Vagina (tissue), 2 donors: ENCODE measurements around the gene ERMP1.

ENCODE experiments used
- POLR2A ChIP-seq, 2 donors: fragments of 450-650 bp; IDR thresholded peaks; one replicate each; pipeline ENCODE4 v1.6.1; 2017; ENCODE audit warnings: antibody characterized with exemption in 2 of 2, mild to moderate bottlenecking in 2 of 2, moderate library complexity in 2 of 2
- POLR2AphosphoS5 ChIP-seq, 2 donors: sonication (generic); formaldehyde crosslinking; IDR thresholded peaks; one replicate each; pipeline ENCODE4 v1.9.0; 2017; ENCODE audit warnings: antibody characterized with exemption in 2 of 2, mild to moderate bottlenecking in 2 of 2, low read depth in 1 of 2; ENCODE audit not compliant: insufficient read depth in 1 of 2
- TF ChIP-seq, protein P1 (sequence below), 3 experiments: fragments of 450-650 bp in 2 of 3; fragments of 200-600 bp in 1 of 3; sonication (generic) in 1 of 3; IDR thresholded peaks; one replicate each; pipeline ENCODE4 v1.5.1; 2017 to 2019; ENCODE audit warnings: antibody characterized with exemption in 3 of 3, mild to moderate bottlenecking in 2 of 3, moderate library complexity in 2 of 3

DNA sequence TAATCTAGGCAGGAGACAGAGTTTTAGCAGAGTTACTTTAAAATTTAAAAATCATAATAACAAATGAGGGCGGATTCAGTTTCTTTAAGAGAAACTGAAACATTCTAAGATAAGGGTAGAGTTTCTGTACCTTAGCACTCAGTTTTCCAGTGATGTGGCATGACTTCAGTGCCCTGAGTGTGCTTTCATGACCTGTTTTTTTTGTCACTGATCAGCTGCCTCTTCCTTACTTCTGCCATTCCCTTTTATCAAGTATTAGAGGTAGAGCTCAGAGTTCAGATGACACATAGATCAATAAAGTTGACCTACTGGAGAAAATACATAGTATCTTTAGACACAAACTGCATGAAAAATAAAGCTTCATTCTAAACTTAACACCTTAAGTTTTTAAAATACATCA is 82.3 kb downstream of the ERMP1 start:
- TF ChIP-seq, protein P1, sequence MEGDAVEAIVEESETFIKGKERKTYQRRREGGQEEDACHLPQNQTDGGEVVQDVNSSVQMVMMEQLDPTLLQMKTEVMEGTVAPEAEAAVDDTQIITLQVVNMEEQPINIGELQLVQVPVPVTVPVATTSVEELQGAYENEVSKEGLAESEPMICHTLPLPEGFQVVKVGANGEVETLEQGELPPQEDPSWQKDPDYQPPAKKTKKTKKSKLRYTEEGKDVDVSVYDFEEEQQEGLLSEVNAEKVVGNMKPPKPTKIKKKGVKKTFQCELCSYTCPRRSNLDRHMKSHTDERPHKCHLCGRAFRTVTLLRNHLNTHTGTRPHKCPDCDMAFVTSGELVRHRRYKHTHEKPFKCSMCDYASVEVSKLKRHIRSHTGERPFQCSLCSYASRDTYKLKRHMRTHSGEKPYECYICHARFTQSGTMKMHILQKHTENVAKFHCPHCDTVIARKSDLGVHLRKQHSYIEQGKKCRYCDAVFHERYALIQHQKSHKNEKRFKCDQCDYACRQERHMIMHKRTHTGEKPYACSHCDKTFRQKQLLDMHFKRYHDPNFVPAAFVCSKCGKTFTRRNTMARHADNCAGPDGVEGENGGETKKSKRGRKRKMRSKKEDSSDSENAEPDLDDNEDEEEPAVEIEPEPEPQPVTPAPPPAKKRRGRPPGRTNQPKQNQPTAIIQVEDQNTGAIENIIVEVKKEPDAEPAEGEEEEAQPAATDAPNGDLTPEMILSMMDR (IDR thresholded peaks at IDR 0.05): no peak
- TF ChIP-seq POLR2A (IDR thresholded peaks at IDR 0.05) (no peak), POLR2AphosphoS5 (IDR thresholded peaks at IDR 0.05; ENCODE audit: insufficient read depth in 1 of 2, low read depth in 1 of 2) (no peak)
